Measurements from ENCODE around the gene SERPINI1. TPM values are rescaled to one million over a fixed set of nuclear protein-coding genes. Genes with fewer than 3 reads are reported as not detected.

Gene SERPINI1
- total RNA-seq, 1 experiment from 2014 or later: 6.0 TPM

- Histone ChIP-seq H3K18ac (ENCODE audit: insufficient read length, low read depth, low read length) (no peak overlapping the region), H2BK20ac (ENCODE audit: low read depth, low read length, poor library complexity, severe bottlenecking) (no peak overlapping the region), H4K5ac (ENCODE audit: insufficient read length, low read depth, low read length) (no peak overlapping the region), H3K4ac (ENCODE audit: low read depth, low read length) (no peak overlapping the region), H3K56ac (ENCODE audit: insufficient read length, low read depth, low read length) (no peak overlapping the region), H4K8ac (replicated peaks; ENCODE audit: insufficient read length, low read depth, low read length) (no peak overlapping the region), H2BK12ac (ENCODE audit: insufficient read length, low read depth, low read length) (no peak overlapping the region), H3K23ac (ENCODE audit: insufficient read length, low read depth, low read length) (no peak overlapping the region), H3K79me1 (ENCODE audit: insufficient read depth, low read depth, low read length, poor library complexity, severe bottlenecking) (no peaks in the 10 kb centered on the region), H2BK15ac (ENCODE audit: low read depth, low read length) (no peak overlapping the region), H2AK5ac (ENCODE audit: insufficient read length, low read length) (no peak overlapping the region), H3K79me2 (ENCODE audit: insufficient read depth, low read length) (no peaks in the 10 kb centered on the region), H3K4me2 (ENCODE audit: insufficient read depth, insufficient read length, low read length) (no peak overlapping the region), H2BK120ac (ENCODE audit: low read depth, low read length, poor library complexity, severe bottlenecking) (no peak overlapping the region), H3K14ac (ENCODE audit: insufficient read depth, low read length) (no peak overlapping the region), H3K27me3 (ENCODE audit: insufficient read depth, low read length) (no peaks in the 10 kb centered on the region), H3K9me3 (ENCODE audit: control insufficient read depth, low read depth, low read length) (no peaks in the 10 kb centered on the region), H4K20me1 (ENCODE audit: control insufficient read depth, insufficient read depth, insufficient read length) (no peaks in the 10 kb centered on the region), H3T11ph (ENCODE audit: low read length) (no peak overlapping the region), H4K91ac (ENCODE audit: insufficient read length, low read depth, low read length) (no peak overlapping the region), H3K27ac (ENCODE audit: insufficient read length, low read depth, low read length) (no peak overlapping the region), H3K9ac (ENCODE audit: extremely low read depth, insufficient read length, low read length) (no peak overlapping the region), H3K4me1 (ENCODE audit: insufficient read depth, low read length) (no peaks in the 10 kb centered on the region; the same call in 1 of the 2 replicates), H3K23me2 (ENCODE audit: insufficient read length, low read depth, low read length, poor library complexity, severe bottlenecking) (no peaks in the 10 kb centered on the region), H2AFZ (ENCODE audit: low read length) (no peak overlapping the region), H2BK5ac (ENCODE audit: insufficient read length, low read length) (no peak overlapping the region)
- H3K4me1 Mint-ChIP-seq: peaks cover 11 to 14% of the 10 kb centered on the region in 2 experiments
- H3K4me3 Mint-ChIP-seq: no peak overlapping the region
- no peak for DNase-seq
- WGBS (ENCODE audit: extremely low coverage, insufficient read length, low lambda C conversion rate): no CpG with 5 or more reads among the region's 1 CpG
- H3K9me3 Mint-ChIP-seq: no peaks in the 10 kb centered on the region
- H3K27ac Mint-ChIP-seq: peak overlapping the region in 1 of 3 experiments; percentile 68; a peak in 1 of 7 replicates
- TF ChIP-seq, protein P1, sequence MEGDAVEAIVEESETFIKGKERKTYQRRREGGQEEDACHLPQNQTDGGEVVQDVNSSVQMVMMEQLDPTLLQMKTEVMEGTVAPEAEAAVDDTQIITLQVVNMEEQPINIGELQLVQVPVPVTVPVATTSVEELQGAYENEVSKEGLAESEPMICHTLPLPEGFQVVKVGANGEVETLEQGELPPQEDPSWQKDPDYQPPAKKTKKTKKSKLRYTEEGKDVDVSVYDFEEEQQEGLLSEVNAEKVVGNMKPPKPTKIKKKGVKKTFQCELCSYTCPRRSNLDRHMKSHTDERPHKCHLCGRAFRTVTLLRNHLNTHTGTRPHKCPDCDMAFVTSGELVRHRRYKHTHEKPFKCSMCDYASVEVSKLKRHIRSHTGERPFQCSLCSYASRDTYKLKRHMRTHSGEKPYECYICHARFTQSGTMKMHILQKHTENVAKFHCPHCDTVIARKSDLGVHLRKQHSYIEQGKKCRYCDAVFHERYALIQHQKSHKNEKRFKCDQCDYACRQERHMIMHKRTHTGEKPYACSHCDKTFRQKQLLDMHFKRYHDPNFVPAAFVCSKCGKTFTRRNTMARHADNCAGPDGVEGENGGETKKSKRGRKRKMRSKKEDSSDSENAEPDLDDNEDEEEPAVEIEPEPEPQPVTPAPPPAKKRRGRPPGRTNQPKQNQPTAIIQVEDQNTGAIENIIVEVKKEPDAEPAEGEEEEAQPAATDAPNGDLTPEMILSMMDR (conservative IDR thresholded peaks at IDR 0.05): no peak
- no peaks in the 10 kb centered on the region for H3K27me3 Mint-ChIP-seq (ENCODE audit: low read depth)
- H3K36me3 Mint-ChIP-seq (ENCODE audit: insufficient read depth in 1 of 3, low read depth in 3 of 3): no peaks in the 10 kb centered on the region
Observed at GRCh38 chr3:167854063-167854462, 118.5 kb downstream of the SERPINI1 start.

All from H9 (cell line).